Suprapubic skin (tissue), 4 donors: Measurements from ENCODE around the gene IL9.

Source experiments
- CTCF ChIP-seq, 2 donors: fragments of 200-600 bp in 1 of 2; fragments of 450-650 bp in 1 of 2; sonication (generic) in 1 of 2; IDR thresholded peaks; one replicate each; pipeline ENCODE4 v1.5.1; 2016 to 2019; ENCODE audit warnings: antibody characterized with exemption in 2 of 2, mild to moderate bottlenecking in 1 of 2, moderate library complexity in 1 of 2
- POLR2A ChIP-seq, 2 donors: fragments of 450-650 bp; IDR thresholded peaks; one replicate each; pipeline ENCODE4 v1.6.1; 2017; ENCODE audit warnings: antibody characterized with exemption in 2 of 2, mild to moderate bottlenecking in 2 of 2, moderate library complexity in 2 of 2
- POLR2AphosphoS5 ChIP-seq, 3 donors: sonication (generic); formaldehyde crosslinking; IDR thresholded peaks; one replicate each; pipeline ENCODE4 v1.6.1; 2017; ENCODE audit warnings: antibody characterized with exemption in 3 of 3

- TF ChIP-seq CTCF (IDR thresholded peaks at IDR 0.05): no peak
- TF ChIP-seq POLR2AphosphoS5 (IDR thresholded peaks at IDR 0.05): no peak
- no peak for TF ChIP-seq POLR2A (IDR thresholded peaks at IDR 0.05)
These were observed 51.9 kb downstream of the IL9 start for GRCh38 chr5:135843571-135844337.
